Choroid plexus epithelial cell (primary cell): ENCODE data around the gene AUTS2.

Experiments used
- DNase-seq: peaks from one replicate; pipeline ENCODE4 v3.0.0-alpha.2; 2010; ENCODE audit warnings: low read depth
- H3K4me3 ChIP-seq: 2 replicates; pipeline ENCODE4 v1.5.1; 2011; ENCODE audit warnings: low read depth, mild to moderate bottlenecking, control low read depth, low read length, moderate library complexity
- TF ChIP-seq, protein P1 (sequence below): conservative IDR thresholded peaks from 2 replicates; pipeline ENCODE4 v1.5.1; 2011; ENCODE audit warnings: low read depth, mild to moderate bottlenecking, control low read depth, inconsistent platforms, low read length, moderate library complexity

The AUTS2 gene

DNA sequence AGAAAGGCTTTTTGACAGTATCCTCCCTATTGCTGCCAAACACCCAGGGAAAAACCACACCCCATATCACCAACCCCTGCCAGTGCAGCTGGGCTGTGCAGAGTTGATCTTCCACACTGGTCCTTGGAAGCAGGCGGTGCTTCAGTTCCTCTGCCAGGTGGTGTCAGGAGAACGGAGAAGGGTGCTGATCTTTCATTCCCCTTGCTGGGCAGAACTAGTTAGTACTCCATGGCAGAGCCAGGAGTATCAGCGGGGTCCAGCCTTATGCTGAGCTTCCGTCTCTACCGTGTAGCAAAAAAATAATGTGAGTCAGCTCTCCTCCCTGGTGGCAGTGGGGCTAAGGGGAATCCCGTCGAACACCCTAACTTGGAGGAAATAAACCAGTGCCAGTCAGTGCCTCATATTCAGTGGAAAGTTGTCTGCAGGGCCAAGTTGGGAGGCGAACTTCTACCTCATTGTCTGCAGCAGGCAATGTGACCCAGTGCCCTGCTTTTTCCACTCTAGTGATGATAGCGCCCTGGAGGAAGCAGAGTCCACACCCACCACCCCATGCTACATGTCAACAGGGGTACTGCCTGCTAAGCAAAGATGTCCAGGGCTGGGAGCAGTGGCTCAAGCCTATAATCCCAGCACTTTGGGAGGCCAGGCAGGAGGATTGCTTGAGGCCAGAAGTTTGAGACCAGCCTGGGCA, 175.4 kb downstream of the AUTS2 start:
- no peak for DNase-seq
- TF ChIP-seq, protein P1, sequence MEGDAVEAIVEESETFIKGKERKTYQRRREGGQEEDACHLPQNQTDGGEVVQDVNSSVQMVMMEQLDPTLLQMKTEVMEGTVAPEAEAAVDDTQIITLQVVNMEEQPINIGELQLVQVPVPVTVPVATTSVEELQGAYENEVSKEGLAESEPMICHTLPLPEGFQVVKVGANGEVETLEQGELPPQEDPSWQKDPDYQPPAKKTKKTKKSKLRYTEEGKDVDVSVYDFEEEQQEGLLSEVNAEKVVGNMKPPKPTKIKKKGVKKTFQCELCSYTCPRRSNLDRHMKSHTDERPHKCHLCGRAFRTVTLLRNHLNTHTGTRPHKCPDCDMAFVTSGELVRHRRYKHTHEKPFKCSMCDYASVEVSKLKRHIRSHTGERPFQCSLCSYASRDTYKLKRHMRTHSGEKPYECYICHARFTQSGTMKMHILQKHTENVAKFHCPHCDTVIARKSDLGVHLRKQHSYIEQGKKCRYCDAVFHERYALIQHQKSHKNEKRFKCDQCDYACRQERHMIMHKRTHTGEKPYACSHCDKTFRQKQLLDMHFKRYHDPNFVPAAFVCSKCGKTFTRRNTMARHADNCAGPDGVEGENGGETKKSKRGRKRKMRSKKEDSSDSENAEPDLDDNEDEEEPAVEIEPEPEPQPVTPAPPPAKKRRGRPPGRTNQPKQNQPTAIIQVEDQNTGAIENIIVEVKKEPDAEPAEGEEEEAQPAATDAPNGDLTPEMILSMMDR, result no peak
- H3K4me3 ChIP-seq, result no peak overlapping the region

DNA sequence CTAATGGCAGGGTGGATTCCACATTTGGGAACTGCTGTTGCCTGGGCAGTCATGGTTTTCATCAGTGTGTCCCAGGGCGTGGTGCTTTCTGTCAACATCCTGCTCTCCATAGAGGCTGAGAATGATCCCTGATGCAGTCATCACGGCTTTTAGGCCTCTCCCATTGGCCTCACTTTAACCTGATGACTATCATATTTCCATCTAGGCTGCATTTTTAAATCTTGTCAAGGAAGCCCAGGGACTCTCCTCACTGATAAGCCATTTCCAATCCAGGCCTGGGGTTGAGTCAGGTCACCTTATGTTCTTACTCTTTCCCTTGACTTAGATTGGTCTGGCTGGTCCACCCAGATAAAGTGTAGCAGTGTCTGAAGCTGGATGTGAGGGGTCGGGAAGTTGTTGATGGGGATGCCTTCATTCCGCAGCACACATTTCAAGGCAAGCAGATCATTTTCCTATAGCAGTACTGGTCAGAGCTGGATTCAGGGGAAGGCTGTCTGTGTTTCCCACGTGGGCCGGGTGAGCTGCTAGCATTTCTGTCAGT, 177.0 kb downstream of the AUTS2 start:
- no peak overlapping the region for H3K4me3 ChIP-seq
- DNase-seq, result peak; percentile 20
- TF ChIP-seq, protein P1, result no peak

DNA sequence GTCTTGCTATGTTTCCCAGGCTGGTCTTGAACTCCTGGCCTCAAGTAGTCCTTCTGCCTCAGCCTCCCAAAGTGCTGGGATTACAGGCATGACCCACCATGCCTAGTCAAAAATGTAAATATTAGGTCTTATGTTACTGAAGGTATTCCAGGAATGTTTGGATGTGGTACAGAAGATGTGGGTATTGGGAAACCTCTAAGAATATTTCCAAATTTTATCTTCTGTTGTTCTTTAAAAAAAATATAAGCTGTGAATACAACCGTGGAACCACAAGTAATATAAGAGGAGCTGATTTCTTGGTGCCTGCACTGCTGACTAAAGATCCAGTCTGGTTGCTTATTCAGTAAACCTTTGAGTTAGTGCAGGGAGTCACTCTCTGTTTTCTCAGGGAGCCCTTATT, 178.3 kb downstream of the AUTS2 start:
- TF ChIP-seq, protein P1, result no peak
- peak; percentile 59 for DNase-seq
- no peak overlapping the region for H3K4me3 ChIP-seq

DNA sequence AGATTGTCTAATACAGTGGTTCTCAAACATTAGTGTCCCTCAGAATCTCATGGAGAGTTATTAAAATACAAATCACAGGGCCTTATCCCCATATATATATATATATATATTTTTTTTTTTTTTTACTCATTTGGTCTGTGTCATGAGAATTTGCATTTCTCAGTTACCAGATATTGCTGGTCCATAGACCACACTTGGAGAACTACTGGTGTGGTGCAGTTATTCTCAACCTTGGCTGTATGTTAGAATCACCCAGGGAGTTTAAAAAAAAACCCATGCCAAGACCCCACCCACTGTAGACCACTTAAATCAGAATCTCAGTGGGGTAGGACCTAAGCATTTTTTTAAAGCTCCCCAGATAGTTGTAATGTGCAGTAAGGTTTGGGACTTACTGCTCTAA, 179.9 kb downstream of the AUTS2 start:
- no peak overlapping the region for H3K4me3 ChIP-seq
- TF ChIP-seq, protein P1, result no peak
- DNase-seq, result no peak

DNA sequence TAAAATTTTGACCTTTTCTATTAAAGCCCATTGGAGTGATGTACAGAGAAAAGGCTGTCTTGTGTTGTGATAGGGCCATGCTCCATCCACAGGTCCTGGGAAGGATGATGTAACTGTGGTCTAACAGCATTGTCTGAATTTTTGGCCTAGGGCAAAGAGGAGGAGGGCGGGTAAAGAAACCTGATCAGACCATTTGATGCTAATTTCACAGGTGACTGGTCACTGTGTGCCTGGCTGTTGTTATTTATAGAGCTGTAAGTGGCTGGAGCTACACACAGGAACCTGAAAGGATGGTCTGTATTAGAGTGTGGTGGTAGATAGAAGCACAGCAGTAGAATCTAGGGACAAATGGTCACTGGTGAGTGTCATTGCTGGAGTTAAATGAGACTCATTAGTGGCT, 182.1 kb downstream of the AUTS2 start:
- H3K4me3 ChIP-seq, result no peak overlapping the region
- TF ChIP-seq, protein P1, result no peak
- DNase-seq, result peak; percentile 12

DNA sequence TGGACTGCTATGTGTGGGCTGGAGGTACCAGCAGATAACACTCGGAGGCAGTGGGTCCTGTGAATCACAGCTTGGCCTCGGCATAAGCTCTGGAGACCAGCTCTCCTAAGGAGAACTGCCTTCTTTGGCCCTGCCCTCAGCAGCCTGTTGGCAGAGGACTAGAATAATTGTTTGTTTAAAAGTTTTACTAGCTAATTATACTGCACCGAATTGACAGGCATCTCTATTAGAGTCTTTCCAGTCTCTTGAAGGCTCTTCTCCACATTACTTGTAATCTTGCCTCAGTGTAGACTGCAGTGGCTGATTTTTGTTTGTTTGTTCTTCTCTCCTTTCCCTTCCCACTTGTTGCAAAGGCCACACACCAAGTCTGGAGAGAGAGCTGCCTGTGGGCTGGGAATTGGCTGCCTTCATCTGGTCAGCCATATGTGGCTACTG, 183.2 kb downstream of the AUTS2 start:
- peak; percentile 10 for DNase-seq
- TF ChIP-seq, protein P1, result no peak
- no peak overlapping the region for H3K4me3 ChIP-seq
